Activated T-cell treated with anti-CD3 and anti-CD28 coated beads for 1 hour (primary cell): ENCODE data around the gene MROH2A.

Experiments
- DNase-seq: peaks from one replicate; pipeline ENCODE4 v3.0.0-alpha.2; 2020; ENCODE audit warnings: low read depth

MROH2A gene

DNA sequence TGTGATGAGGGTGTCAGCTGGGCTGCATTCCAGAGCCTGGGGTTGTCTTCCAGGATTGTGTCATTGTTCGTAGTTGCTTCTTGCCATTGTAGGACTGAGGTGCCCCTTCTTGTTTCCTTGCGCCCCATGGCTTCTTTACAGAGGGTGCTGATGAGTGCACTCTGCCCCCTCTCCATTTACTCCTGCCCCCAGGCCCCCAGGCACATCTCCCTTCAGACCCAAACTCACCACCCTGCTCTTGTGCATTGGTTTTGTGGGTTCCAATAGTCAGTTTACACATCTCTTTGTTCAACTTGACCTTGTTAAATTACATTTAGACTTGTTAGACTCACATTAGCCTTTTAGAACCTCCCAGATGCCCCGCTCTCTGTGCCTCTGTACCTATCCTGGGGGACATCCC is 43.1 kb downstream of the MROH2A start:
- DNase-seq: no peak

DNA sequence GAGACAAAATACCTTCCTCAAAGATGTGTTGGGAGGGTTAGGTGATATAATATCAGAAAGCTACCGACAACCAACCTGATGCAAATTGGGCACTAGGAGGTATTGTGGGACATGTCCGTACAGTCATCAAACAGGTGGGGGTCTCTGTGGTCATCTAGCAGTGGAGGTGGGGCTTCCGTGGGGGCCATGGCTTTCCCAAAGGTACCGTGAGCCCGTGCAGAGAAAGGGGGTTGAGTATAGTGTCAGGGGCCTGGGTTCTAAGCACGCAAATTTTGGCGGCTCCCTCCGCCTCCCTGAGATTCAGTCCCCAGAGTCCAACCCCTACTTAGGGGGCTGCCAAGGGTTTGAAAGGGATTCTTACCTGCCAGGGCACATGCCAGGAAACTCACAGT is 43.6 kb downstream of the MROH2A start:
- no peak for DNase-seq

GRCh38 chr2:233822101-233822771 is 44.1 kb downstream of the MROH2A start:
- DNase-seq: no peak

- no peak for DNase-seq
These were observed 44.9 kb downstream of the MROH2A start for GRCh38 chr2:233822781-233823730.

DNA sequence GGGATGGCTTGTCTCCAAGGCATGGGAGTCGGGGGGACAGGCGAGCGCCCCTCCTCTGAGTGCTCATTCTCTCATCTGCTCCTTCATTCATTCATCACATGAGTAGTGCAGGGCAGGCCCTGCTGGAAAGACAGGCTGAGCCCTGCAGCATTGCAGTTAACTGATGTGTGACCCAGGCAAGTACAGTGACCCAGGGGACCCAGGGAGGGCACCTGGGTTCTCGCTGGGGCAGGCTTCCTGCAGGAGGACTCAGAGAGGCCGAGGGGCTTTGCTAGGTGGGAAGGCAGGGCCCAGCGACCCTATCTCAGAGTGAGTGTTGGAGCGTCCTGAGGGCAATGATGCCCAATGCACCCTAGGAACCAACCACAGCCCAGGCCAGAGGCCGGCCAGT is 45.6 kb downstream of the MROH2A start:
- no peak for DNase-seq

- no peak for DNase-seq
These were observed 46.2 kb downstream of the MROH2A start for GRCh38 chr2:233824373-233824772.

GRCh38 chr2:233828546-233829192 is 50.5 kb downstream of the MROH2A start:
- no peak for DNase-seq

GRCh38 chr2:233829193-233830110 is 51.3 kb downstream of the MROH2A start:
- DNase-seq: no peak

DNA sequence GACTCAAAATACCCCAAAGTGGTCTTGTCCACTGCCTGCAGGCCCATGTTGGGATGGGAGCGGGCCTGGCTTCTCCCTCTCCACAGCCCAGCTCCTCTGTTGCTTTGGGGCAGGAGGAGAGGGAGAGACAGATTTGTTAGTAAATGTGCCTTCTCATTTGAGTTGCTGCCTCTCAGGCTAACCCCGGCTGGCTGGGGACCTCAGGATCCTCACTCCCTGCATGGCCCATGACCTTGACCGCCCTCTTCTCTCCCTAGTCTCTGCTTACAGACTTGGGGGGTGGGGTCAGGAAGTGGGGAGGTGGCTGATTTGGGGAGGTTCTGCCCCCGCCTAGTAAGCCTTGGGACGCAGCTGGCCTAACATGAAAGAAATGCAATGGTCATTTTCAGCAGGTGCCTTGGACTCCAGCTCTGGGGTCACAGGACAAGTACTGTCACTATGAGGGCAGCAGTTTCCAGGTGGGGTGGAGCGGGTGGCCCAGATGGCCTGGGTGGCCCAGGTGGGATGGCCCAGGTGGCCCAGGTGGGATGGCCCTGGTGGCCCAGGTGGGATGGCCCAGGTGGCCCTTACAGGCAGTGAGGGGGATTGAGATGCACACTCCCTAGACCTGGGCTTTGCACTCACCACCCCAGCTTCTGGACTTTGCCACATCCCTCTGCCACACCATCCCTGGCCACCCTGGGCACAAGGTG is 52.1 kb downstream of the MROH2A start:
- DNase-seq: no peak

DNA sequence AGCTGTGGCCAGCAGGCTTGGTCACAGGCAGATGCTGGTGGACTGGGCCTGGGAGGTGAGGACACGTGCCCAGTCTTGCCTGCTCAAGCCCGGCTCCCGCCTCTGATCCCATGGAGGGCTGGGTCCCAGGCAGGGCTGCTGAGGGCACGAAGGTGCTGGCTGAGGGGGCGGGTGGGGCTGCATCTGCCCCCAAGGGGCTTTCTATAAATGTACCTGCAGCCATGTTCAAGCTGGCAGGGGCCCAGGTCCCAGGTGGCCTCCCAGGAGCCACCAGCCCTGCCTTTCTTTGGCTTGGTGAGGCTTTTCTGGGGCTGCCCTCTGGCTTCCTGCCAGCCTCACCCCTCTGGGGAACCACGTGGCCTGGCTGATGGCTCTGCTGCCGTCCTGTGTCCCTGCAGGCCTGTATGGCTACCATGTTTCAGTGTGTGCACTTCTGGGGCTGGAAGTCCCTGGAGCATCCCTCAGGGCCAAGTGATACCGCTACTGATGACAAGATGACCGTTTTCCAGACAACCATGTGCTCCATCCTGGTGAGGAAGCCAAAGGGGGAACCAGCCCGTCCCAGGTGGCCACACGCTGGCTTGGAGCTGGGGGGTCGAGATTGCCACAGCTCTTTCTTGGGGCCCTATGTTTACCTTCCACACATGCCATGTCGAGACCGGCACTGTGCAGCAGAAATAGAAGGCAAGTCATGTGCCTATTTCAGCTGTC is 53.0 kb downstream of the MROH2A start:
- DNase-seq: no peak

DNA sequence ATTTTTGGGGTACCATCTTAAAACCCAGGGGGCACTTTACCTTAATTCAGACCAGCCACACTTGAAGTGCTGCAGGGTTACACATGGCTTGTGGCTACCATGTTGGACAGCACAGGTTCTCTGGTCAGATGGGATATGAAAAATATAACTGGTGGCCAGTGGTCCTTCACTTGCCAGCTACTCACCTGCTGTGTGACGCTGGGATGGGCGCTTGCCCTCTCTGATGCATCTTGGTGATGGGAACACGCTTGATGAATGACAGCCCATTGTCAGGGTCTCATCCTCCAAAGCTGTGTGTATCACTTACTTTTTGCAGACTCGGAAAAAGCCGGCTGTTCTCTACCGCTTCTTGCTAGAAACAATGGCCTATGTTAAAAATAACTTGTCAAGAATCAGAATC is 53.7 kb downstream of the MROH2A start:
- DNase-seq: no peak

DNA sequence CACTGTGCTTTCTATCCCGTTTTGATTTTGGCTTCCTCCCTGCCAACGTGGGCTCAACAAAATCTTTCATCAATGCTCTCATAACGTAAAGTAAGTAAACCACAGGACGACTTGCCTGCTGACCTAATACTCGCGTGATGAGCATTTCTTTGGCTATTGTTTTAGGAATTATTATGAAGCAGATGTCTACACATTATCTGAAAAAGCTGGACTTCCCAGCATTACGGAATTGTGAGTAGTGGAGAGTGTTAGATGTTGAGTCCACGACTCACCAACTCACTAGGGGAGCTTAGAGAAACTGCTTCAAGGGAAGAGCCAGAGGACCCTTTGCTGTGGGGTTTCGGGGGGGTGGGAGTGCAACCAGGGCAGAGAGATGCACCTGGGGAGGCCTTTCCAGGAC is 54.3 kb downstream of the MROH2A start:
- no peak for DNase-seq

DNA sequence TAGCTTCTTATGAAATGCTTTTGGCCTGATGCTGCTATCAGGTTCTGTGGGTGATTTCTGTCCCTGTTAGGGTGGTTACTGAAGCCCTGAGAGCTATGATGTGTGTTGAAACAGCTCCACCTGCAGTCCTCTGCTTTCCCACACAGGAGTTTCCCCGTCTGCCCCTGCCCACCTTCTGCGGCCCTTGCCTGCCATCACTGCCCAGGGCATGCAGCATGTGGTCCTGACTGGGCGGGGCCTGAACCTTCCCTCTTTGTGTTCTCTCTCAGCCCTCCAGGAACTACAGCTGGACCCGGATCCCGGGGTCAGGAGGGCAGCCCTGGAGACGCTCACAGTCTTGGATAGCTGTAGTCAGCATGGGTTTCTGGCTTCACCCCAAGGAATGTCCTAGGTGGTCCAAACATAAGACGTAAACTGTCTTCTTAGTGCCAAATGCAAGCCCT is 54.8 kb downstream of the MROH2A start:
- DNase-seq: no peak

- no peak for DNase-seq
These were observed 55.2 kb downstream of the MROH2A start for GRCh38 chr2:233833345-233833744.

- DNase-seq: no peak
These were observed 57.4 kb downstream of the MROH2A start for GRCh38 chr2:233835230-233836186.

GRCh38 chr2:233836359-233836758 is 58.2 kb downstream of the MROH2A start:
- DNase-seq: no peak

DNA sequence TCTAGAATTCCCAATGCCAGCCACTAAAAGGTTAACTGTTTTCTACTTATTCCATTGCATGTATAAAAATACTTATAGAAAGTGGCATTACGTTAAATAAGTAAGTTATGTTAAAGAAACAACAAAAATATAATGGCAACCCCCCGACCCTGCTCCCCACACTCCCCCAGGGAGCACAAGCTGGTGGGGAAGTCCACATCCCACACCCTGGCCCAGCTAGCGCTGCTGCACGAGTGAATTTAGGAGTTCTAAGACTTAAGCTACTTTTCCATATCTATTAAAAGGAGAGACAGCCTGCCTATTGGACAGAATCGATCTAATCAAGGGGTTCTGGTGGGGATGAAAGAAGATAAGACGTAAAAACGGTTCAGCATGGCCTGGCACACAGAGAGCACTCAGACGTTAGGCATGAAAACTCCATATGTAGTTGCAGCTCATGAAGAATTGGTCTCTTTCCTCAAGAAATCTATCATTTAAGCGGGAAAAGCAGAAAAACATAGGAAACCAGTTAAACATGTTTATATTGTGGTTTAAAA is 59.6 kb downstream of the MROH2A start:
- no peak for DNase-seq

- no peak for DNase-seq
These were observed 60.1 kb downstream of the MROH2A start for GRCh38 chr2:233838251-233838650.
